ENCODE data around the gene FKBP3. TPM values are rescaled to one million over a fixed set of nuclear protein-coding genes. Genes with fewer than 3 reads are reported as not detected.

Gene FKBP3
- total and polyA plus RNA-seq, 2 experiments from 2014 or later = 114 to 699 TPM

- Mint-ChIP-seq H3K27ac (no peak overlapping the region), H3K27me3 (ENCODE audit: insufficient read depth, low read depth, poor library complexity) (peaks cover 2% of the 10 kb centered on the region), H3K36me3 (ENCODE audit: low read depth) (peaks cover 5% of the 10 kb centered on the region; the same call in 1 of the 3 replicates), H3K4me3 (no peak overlapping the region), H3K9me3 (peaks cover 3% of the 10 kb centered on the region; the same call in 1 of the 3 replicates), H3K4me1 (no peaks in the 10 kb centered on the region)
- Histone ChIP-seq H3K36me3 (ENCODE audit: insufficient read depth) (no peaks in the 10 kb centered on the region), H3K79me2 (replicated peaks; ENCODE audit: insufficient read depth) (no peaks in the 10 kb centered on the region), H3K27me3 (ENCODE audit: insufficient read depth) (no peaks in the 10 kb centered on the region), H4K20me1 (replicated peaks; ENCODE audit: insufficient read depth) (no peaks in the 10 kb centered on the region; the same call in 1 of the 2 replicates), H3K4me2 (no peak overlapping the region), H3K27ac (ENCODE audit: low read depth) (peak overlapping the region; percentile 20; the same call in 1 of the 2 replicates), H3K4me1 (ENCODE audit: insufficient read depth) (no peaks in the 10 kb centered on the region; the same call in 1 of the 2 replicates), H2AFZ (no peak overlapping the region), H3K4me3 (no peak overlapping the region), H3K9me2 (ENCODE audit: insufficient read depth) (no peaks in the 10 kb centered on the region), H3F3A (replicated peaks; ENCODE audit: low read depth) (no peaks in the 10 kb centered on the region)
- no peak for ATAC-seq
- TF ChIP-seq NANOG (IDR thresholded peaks at IDR 0.05; ENCODE audit: borderline replicate concordance) = no peak
- no peak for TF ChIP-seq POLR2AphosphoS5 (IDR thresholded peaks at IDR 0.05; ENCODE audit: low read depth)
- no peak for TF ChIP-seq EZH2phosphoT487 (IDR thresholded peaks at IDR 0.05; ENCODE audit: unreplicated experiment)
- TF ChIP-seq CTCF (conservative IDR thresholded peaks at IDR 0.05; ENCODE audit: low read depth in 2 of 2) = no peak
- TF ChIP-seq ZNF331 (CRISPR knock-in tag; IDR thresholded peaks at IDR 0.05; ENCODE audit: low read depth) = no peak
- TF ChIP-seq REST (IDR thresholded peaks at IDR 0.05; ENCODE audit: unreplicated experiment) = no peak
- TF ChIP-seq ZNF114 (CRISPR knock-in tag; IDR thresholded peaks at IDR 0.05) = no peak
- no peak for DNase-seq (ENCODE audit: low spot score)
Measured at GRCh38 chr14:45065956-45066355, 68.3 kb downstream of the FKBP3 start.

Small RNAs within 50 kb of the gene (small RNA-seq; reads per million reads assigned to genes)
- gene RF00151 (ENCODE audit: low replicate concordance) (0.97 reads per million, percentile 60 among the genes with 10 or more reads in this experiment), gene SNORD127 (ENCODE audit: low replicate concordance) (1,145 reads per million, percentile 100 among the genes with 10 or more reads in this experiment)

Other genes with a start within 250 kb of the FKBP3 start
- 9.9 and 10.6 TPM in 2 replicates for gene KLHL28, start 172.5 kb downstream of the FKBP3 start, total RNA-seq (2014; rRNA removed; shearing (Covaris generic))
- gene KLHL28, start 172.5 kb downstream of the FKBP3 start, polyA plus RNA-seq (2016; fragmentation: Nextera tagmentation; extraction: Ambion mirVana) = 5.3 and 7.7 TPM in 2 replicates
- gene TOGARAM1, start 172.3 kb downstream of the FKBP3 start, total RNA-seq (2014; rRNA removed; shearing (Covaris generic)) = 9.8 and 10.8 TPM in 2 replicates
- gene TOGARAM1, start 172.3 kb downstream of the FKBP3 start, polyA plus RNA-seq (2016; fragmentation: Nextera tagmentation; extraction: Ambion mirVana) = 5.8 and 9.6 TPM in 2 replicates
- 23.9 and 56.9 TPM in 2 replicates for gene PRPF39, start 50.4 kb downstream of the FKBP3 start, total RNA-seq (2014; rRNA removed; shearing (Covaris generic))
- gene PRPF39, start 50.4 kb downstream of the FKBP3 start, polyA plus RNA-seq (2016; fragmentation: Nextera tagmentation; extraction: Ambion mirVana) = 27.0 and 30.7 TPM in 2 replicates
- 21.1 and 24.5 TPM in 2 replicates for gene FANCM, start 1.4 kb upstream of the FKBP3 start, total RNA-seq (2014; rRNA removed; shearing (Covaris generic))
- gene FANCM, start 1.4 kb upstream of the FKBP3 start, polyA plus RNA-seq (2016; fragmentation: Nextera tagmentation; extraction: Ambion mirVana) = 18.1 and 19.6 TPM in 2 replicates
- 84.4 and 109 TPM in 2 replicates for gene MIS18BP1, start 118.7 kb upstream of the FKBP3 start, total RNA-seq (2014; rRNA removed; shearing (Covaris generic))
- 158 and 216 TPM in 2 replicates for gene MIS18BP1, start 118.7 kb upstream of the FKBP3 start, polyA plus RNA-seq (2016; fragmentation: Nextera tagmentation; extraction: Ambion mirVana)